HepG2 (cell line): ENCODE results near the gene UQCRC2. TPM values are rescaled to one million over a fixed set of nuclear protein-coding genes. Genes with fewer than 3 reads are reported as not detected.

Source experiments
- AKAP8 ChIP-seq: sonication (generic); formaldehyde crosslinking; IDR thresholded peaks from 2 replicates; pipeline ENCODE4 v1.5.1; 2020; ENCODE audit warnings: mild to moderate bottlenecking, missing genetic modification reagents
- BCL6 ChIP-seq: IDR thresholded peaks from 2 replicates; pipeline ENCODE4 v1.6.1; 2016; ENCODE audit warnings: missing genetic modification reagents, missing compliant biosample characterization
- EED ChIP-seq: sonication (generic); formaldehyde crosslinking; IDR thresholded peaks from 2 replicates; pipeline ENCODE4 v1.5.0; 2020; ENCODE audit warnings: mild to moderate bottlenecking, missing genetic modification reagents
- GATAD2A ChIP-seq: IDR thresholded peaks from 2 replicates; pipeline ENCODE4 v1.6.1; 2016
- HOXA7 ChIP-seq: sonication (generic); formaldehyde crosslinking; IDR thresholded peaks from 2 replicates; pipeline ENCODE4 v1.8.1; 2022; ENCODE audit warnings: mild to moderate bottlenecking, missing genetic modification reagents, moderate library complexity
- JARID2 ChIP-seq: sonication (generic); formaldehyde crosslinking; IDR thresholded peaks from 2 replicates; pipeline ENCODE4 v1.8.1; 2023; ENCODE audit warnings: missing genetic modification reagents, inconsistent platforms; ENCODE audit not compliant: insufficient replicate concordance
- KAT8 ChIP-seq: IDR thresholded peaks from 2 replicates; pipeline ENCODE4 v1.6.1; 2016; ENCODE audit warnings: missing genetic modification reagents, missing compliant biosample characterization
- LRRFIP1 ChIP-seq: sonication (generic); formaldehyde crosslinking; conservative IDR thresholded peaks from 2 replicates; pipeline ENCODE4 v1.4.0; 2020; ENCODE audit warnings: missing genetic modification reagents
- MAX ChIP-seq: IDR thresholded peaks from 2 replicates; pipeline ENCODE4 v1.6.1; 2012; ENCODE audit warnings: inconsistent platforms
- PBX3 ChIP-seq: sonication (generic); formaldehyde crosslinking; IDR thresholded peaks from 2 replicates; pipeline ENCODE4 v1.8.1; 2023; ENCODE audit warnings: missing genetic modification reagents, inconsistent platforms, borderline replicate concordance
- PHF8 ChIP-seq: sonication (generic); formaldehyde crosslinking; IDR thresholded peaks from 2 replicates; pipeline ENCODE4 v1.5.0; 2020; ENCODE audit warnings: missing genetic modification reagents
- PPARG ChIP-seq: conservative IDR thresholded peaks from 2 replicates; pipeline ENCODE4 v1.6.1; 2016; ENCODE audit warnings: missing biosample characterization, missing genetic modification reagents
- REL ChIP-seq: sonication (generic); formaldehyde crosslinking; conservative IDR thresholded peaks from 2 replicates; pipeline ENCODE4 v1.8.0; 2022; ENCODE audit warnings: mild to moderate bottlenecking, missing genetic modification reagents, moderate library complexity
- RXRB ChIP-seq: IDR thresholded peaks from 2 replicates; pipeline ENCODE4 v1.6.1; 2016; ENCODE audit warnings: borderline replicate concordance, missing genetic modification reagents, missing compliant biosample characterization
- SATB2 ChIP-seq: sonication (generic); formaldehyde crosslinking; IDR thresholded peaks from 2 replicates; pipeline ENCODE4 v1.5.0; 2020; ENCODE audit warnings: missing genetic modification reagents
- YY1 ChIP-seq: IDR thresholded peaks from 2 replicates; pipeline ENCODE4 v1.6.1; 2011; ENCODE audit warnings: low read length, low read depth, moderate library complexity, mild to moderate bottlenecking; ENCODE audit not compliant: insufficient read depth, insufficient replicate concordance
- ZMYM4 ChIP-seq: sonication (generic); formaldehyde crosslinking; IDR thresholded peaks from 2 replicates; pipeline ENCODE4 v1.8.1; 2023; ENCODE audit warnings: mild to moderate bottlenecking, missing genetic modification reagents
- ZNF10 ChIP-seq: sonication (generic); formaldehyde crosslinking; IDR thresholded peaks from 2 replicates; pipeline ENCODE4 v1.4.0; 2020; ENCODE audit warnings: mild to moderate bottlenecking, low read depth, missing genetic modification reagents, borderline replicate concordance
- ZNF207 ChIP-seq: fragments of 450-650 bp; IDR thresholded peaks from 2 replicates; pipeline ENCODE4 v1.6.1; 2016; ENCODE audit warnings: antibody characterized with exemption, borderline replicate concordance
- ZNF232 ChIP-seq: sonication (generic); formaldehyde crosslinking; IDR thresholded peaks from 2 replicates; pipeline ENCODE4 v1.4.0; 2020; ENCODE audit warnings: missing genetic modification reagents, borderline replicate concordance
- ZNF501 ChIP-seq: sonication (generic); formaldehyde crosslinking; IDR thresholded peaks from 2 replicates; pipeline ENCODE4 v1.5.1; 2020; ENCODE audit warnings: mild to moderate bottlenecking, moderate library complexity, missing genetic modification reagents
- ZNF563 ChIP-seq: sonication (generic); formaldehyde crosslinking; IDR thresholded peaks from 2 replicates; pipeline ENCODE4 v1.8.0; 2022; ENCODE audit warnings: mild to moderate bottlenecking, moderate library complexity, missing genetic modification reagents
- ZNF629 ChIP-seq: sonication (generic); formaldehyde crosslinking; conservative IDR thresholded peaks from 2 replicates; pipeline ENCODE4 v1.5.0; 2020; ENCODE audit warnings: missing genetic modification reagents
- ZNF660 ChIP-seq: sonication (generic); formaldehyde crosslinking; IDR thresholded peaks from 2 replicates; pipeline ENCODE4 v1.5.1; 2020; ENCODE audit warnings: mild to moderate bottlenecking, low read depth, missing genetic modification reagents, borderline replicate concordance
- ZNF749 ChIP-seq: sonication (generic); formaldehyde crosslinking; IDR thresholded peaks from 2 replicates; pipeline ENCODE4 v1.8.0; 2022; ENCODE audit warnings: mild to moderate bottlenecking, missing genetic modification reagents, moderate library complexity, borderline replicate concordance
- ZNF775 ChIP-seq: sonication (generic); formaldehyde crosslinking; IDR thresholded peaks from 2 replicates; pipeline ENCODE4 v1.4.0; 2020; ENCODE audit warnings: missing genetic modification reagents, mild to moderate bottlenecking, moderate library complexity, borderline replicate concordance
- ZNF792 ChIP-seq: IDR thresholded peaks from 2 replicates; pipeline ENCODE4 v1.6.1; 2016
- polyA plus RNA-seq, 8 experiments: library from polyadenylated mRNA; depleted of rRNA in 3 of 8; stranded (reverse) in 7 of 8; unstranded in 1 of 8; fragments of >200 nt; fragmentation: Illumina TruSeq in 4 of 8; extraction: Trizol in 4 of 8; gene quantifications; 2 replicates each; pipeline versions ENCODE4 v1.2.1 to v1.2.3, GENCODE V29; 2011 to 2016; ENCODE audit warnings: low read depth in 4 of 8, missing spikeins in 1 of 8, mixed read lengths in 1 of 8; ENCODE audit not compliant: insufficient read depth in 1 of 8
- total RNA-seq, 5 experiments: library from RNA; depleted of rRNA; stranded (reverse); fragments of >200 nt; fragmentation: Illumina TruSeq; extraction: Trizol; gene quantifications; 2 replicates each; pipeline ENCODE4 v1.2.3, GENCODE V29; 2016; ENCODE audit warnings: low read depth in 1 of 5

UQCRC2 gene
- total and polyA plus RNA-seq, 2 of the 13 experiments (the other 11 are each of a cell fraction or from before 2014, with no cell fraction given) = 442 to 536 TPM

DNA sequence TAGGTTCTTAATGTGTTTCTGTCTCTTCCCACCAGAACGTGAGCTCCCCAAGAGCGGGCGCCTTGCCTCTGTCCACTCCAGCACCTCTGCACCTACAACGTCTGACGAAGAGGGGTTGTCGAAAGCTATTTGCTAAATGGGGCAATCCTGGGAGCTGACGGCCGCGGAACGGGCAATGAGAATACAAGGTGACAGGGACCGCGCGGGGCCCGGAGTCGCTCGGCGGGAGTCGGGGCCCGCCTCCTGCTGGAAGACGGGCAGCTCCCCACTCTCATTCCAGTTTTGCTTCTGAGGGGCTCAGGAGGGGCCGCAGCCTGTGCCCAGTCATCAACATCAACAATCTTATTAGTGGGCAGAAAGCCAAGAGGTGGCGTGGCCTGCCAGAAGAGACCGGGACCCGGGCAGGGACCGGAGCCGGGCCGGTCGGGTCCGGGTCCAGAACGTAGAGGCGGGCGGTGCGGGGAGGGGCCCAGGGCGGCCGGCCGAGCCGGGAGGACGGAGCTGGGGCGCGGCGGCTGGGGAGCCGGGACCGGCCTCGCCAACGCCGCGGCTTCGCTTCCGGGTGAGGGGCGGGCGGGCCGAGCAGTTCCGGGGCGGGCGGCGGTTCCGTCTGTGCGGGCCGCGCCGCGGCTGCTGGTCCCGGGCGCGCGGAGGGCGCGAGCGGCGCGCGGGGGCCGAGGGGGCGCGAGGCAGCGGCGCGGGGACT is 54.5 kb downstream of the UQCRC2 start, which contains the start of gene MOSMO (continued):
- 0 out of 2 replicates have a peak, but pooled peaks have one; percentile 51 for TF ChIP-seq PPARG (CRISPR knock-in tag)
- TF ChIP-seq ZNF660 (CRISPR knock-in tag) = no peak
- peak; percentile 86; the same call in 1 of the 2 replicates for TF ChIP-seq ZNF749 (CRISPR knock-in tag)
- TF ChIP-seq KAT8 (CRISPR knock-in tag) = no peak
- peak; percentile 91 for TF ChIP-seq PHF8 (CRISPR knock-in tag)
- TF ChIP-seq ZNF207 = no peak
- no peak for TF ChIP-seq JARID2 (CRISPR knock-in tag)
- peak; percentile 76; the same call in 1 of the 2 replicates for TF ChIP-seq SATB2 (CRISPR knock-in tag)
- TF ChIP-seq ZNF629 (CRISPR knock-in tag) = no peak
- no peak for TF ChIP-seq BCL6 (CRISPR knock-in tag)
- peak; percentile 47; the same call in 1 of the 2 replicates for TF ChIP-seq GATAD2A (CRISPR knock-in tag)
- no peak; the same call in 1 of the 2 replicates for TF ChIP-seq AKAP8 (CRISPR knock-in tag)
- no peak for TF ChIP-seq HOXA7 (CRISPR knock-in tag)
- TF ChIP-seq ZNF501 = peak; percentile 87; the same call in 1 of the 2 replicates
- TF ChIP-seq ZNF10 = no peak
- TF ChIP-seq LRRFIP1 (CRISPR knock-in tag) = no peak
- TF ChIP-seq RXRB (CRISPR knock-in tag) = 0 out of 2 replicates have a peak, but pooled peaks have one; percentile 14
- TF ChIP-seq ZNF775 (CRISPR knock-in tag) = no peak; the same call in 1 of the 2 replicates
- TF ChIP-seq REL (CRISPR knock-in tag) = no peak
- peak; percentile 43 for TF ChIP-seq EED (CRISPR knock-in tag)
- no peak for TF ChIP-seq PBX3
- TF ChIP-seq ZNF232 (CRISPR knock-in tag) = no peak
- no peak for TF ChIP-seq ZNF563 (CRISPR knock-in tag)
- peak; percentile 72; the same call in 1 of the 2 replicates for TF ChIP-seq MAX
- peak; percentile 59 for TF ChIP-seq ZMYM4 (CRISPR knock-in tag)
- no peak; the same call in none of the 2 replicates for TF ChIP-seq ZNF792 (CRISPR knock-in tag)
- peak; percentile 53 for TF ChIP-seq YY1
